Neural cell (in vitro differentiated cells): ENCODE results near the gene AGO3. TPM values are rescaled to one million over a fixed set of nuclear protein-coding genes. Genes with fewer than 3 reads are reported as not detected.

Source experiments
- H2AFZ ChIP-seq: fragments of 200-600, 300-800 bp; sonication (generic), shearing (Covaris generic); 2 replicates; pipeline ENCODE4 v1.6.0; 2014; ENCODE audit warnings: low read depth, mild to moderate bottlenecking, antibody characterized with exemption, low read length, moderate library complexity
- H3F3A ChIP-seq: fragments of 200-600 bp; shearing (Covaris generic); 2 replicates; pipeline ENCODE4 v1.6.1; 2016; ENCODE audit warnings: mild to moderate bottlenecking, moderate library complexity, mixed read lengths, antibody characterized with exemption, low read length; ENCODE audit not compliant: insufficient read depth, poor library complexity, severe bottlenecking
- H3K27ac ChIP-seq: fragments of 200-600, 300-800 bp; sonication (generic), shearing (Covaris generic); 2 replicates; pipeline ENCODE4 v1.5.1; 2014; ENCODE audit warnings: mild to moderate bottlenecking, low read length, moderate library complexity
- H3K27me3 ChIP-seq: fragments of 300-800, 200-600 bp; sonication (generic), shearing (Covaris generic); 2 replicates; pipeline ENCODE4 v1.6.0; 2014; ENCODE audit warnings: mild to moderate bottlenecking, low read depth, low read length, moderate library complexity; ENCODE audit not compliant: insufficient read depth
- H3K36me3 ChIP-seq: fragments of 300-800, 200-600 bp; sonication (generic), shearing (Covaris generic); 2 replicates; pipeline ENCODE4 v1.5.1; 2014; ENCODE audit warnings: mild to moderate bottlenecking, antibody characterized with exemption, low read length, moderate library complexity; ENCODE audit not compliant: insufficient read depth
- H3K4me2 ChIP-seq: fragments of 300-800, 200-600 bp; sonication (generic), shearing (Covaris generic); 2 replicates; pipeline ENCODE4 v1.6.0; 2014; ENCODE audit warnings: mild to moderate bottlenecking, low read length
- H3K4me3 ChIP-seq: fragments of 300-800, 200-600 bp; sonication (generic), shearing (Covaris generic); 2 replicates; pipeline ENCODE4 v1.5.1; 2014; ENCODE audit warnings: mild to moderate bottlenecking, low read length, moderate library complexity
- H3K79me2 ChIP-seq: fragments of 200-600 bp; shearing (Covaris generic); replicated peaks from 2 replicates; pipeline ENCODE4 v1.6.0; 2014; ENCODE audit warnings: mild to moderate bottlenecking, low read length, moderate library complexity; ENCODE audit not compliant: insufficient read depth
- H3K9ac ChIP-seq: fragments of 300-800, 200-600 bp; sonication (generic), shearing (Covaris generic); 2 replicates; pipeline ENCODE4 v1.6.1; 2016; ENCODE audit warnings: mild to moderate bottlenecking, low read length, mixed read lengths
- H3K9me2 ChIP-seq: fragments of 200-600 bp; shearing (Covaris generic); 2 replicates; pipeline ENCODE4 v1.6.1; 2016; ENCODE audit warnings: mild to moderate bottlenecking, low read length, mixed read lengths; ENCODE audit not compliant: insufficient read depth
- H3K9me3 ChIP-seq: fragments of 200-600, 300-800 bp; sonication (generic), shearing (Covaris generic); 2 replicates; pipeline ENCODE4 v1.6.1; 2016; ENCODE audit warnings: mild to moderate bottlenecking, mixed run types, low read length, moderate library complexity, mixed read lengths
- H4K20me1 ChIP-seq: fragments of 200-600 bp; shearing (Covaris generic); 2 replicates; pipeline ENCODE4 v1.6.1; 2016; ENCODE audit warnings: mild to moderate bottlenecking, mixed run types; ENCODE audit not compliant: insufficient read depth
- CTCF ChIP-seq: fragments of 450-650 bp; IDR thresholded peaks from 2 replicates; pipeline ENCODE4 v1.5.1; 2014; ENCODE audit warnings: antibody characterized with exemption, mild to moderate bottlenecking, moderate library complexity; ENCODE audit not compliant: poor library complexity, severe bottlenecking
- EP300 ChIP-seq: fragments of 450-650 bp; conservative IDR thresholded peaks from 2 replicates; pipeline ENCODE4 v1.6.1; 2014; ENCODE audit warnings: antibody characterized with exemption, mild to moderate bottlenecking, moderate library complexity; ENCODE audit not compliant: poor library complexity, severe bottlenecking
- EZH2 ChIP-seq: fragments of 200-600, 300-800 bp; shearing (Covaris generic), sonication (generic); IDR thresholded peaks from 2 replicates; pipeline ENCODE4 v1.6.1; 2014; ENCODE audit warnings: antibody characterized with exemption, low read length, borderline replicate concordance, mild to moderate bottlenecking; ENCODE audit not compliant: insufficient read depth, poor library complexity, severe bottlenecking
- MXI1 ChIP-seq: fragments of 450-650 bp; conservative IDR thresholded peaks from 2 replicates; pipeline ENCODE4 v1.6.1; 2014; ENCODE audit warnings: antibody characterized with exemption, mild to moderate bottlenecking; ENCODE audit not compliant: poor library complexity, severe bottlenecking
- POLR2AphosphoS5 ChIP-seq: IDR thresholded peaks from 2 replicates; pipeline ENCODE4 v1.6.1; 2012
- RAD21 ChIP-seq: fragments of 450-650 bp; conservative IDR thresholded peaks from 2 replicates; pipeline ENCODE4 v1.6.1; 2014; ENCODE audit warnings: antibody characterized with exemption, mild to moderate bottlenecking, moderate library complexity
- SMC3 ChIP-seq: fragments of 450-650 bp; conservative IDR thresholded peaks from 2 replicates; pipeline ENCODE4 v1.6.1; 2014; ENCODE audit warnings: antibody characterized with exemption, mild to moderate bottlenecking, moderate library complexity; ENCODE audit not compliant: poor library complexity
- TAF1 ChIP-seq: IDR thresholded peaks from 2 replicates; pipeline ENCODE4 v1.6.1; 2012; ENCODE audit warnings: low read depth
- polyA plus RNA-seq: library from polyadenylated mRNA; depleted of rRNA; stranded (reverse); fragments of >200 nt; gene quantifications from 2 replicates; pipeline ENCODE4 v1.2.3, GENCODE V29; 2014
- TF ChIP-seq, protein P1 (sequence below): IDR thresholded peaks from 2 replicates; pipeline ENCODE4 v1.6.1; 2012; ENCODE audit warnings: borderline replicate concordance

Gene AGO3
- polyA plus RNA-seq, 1 donor from 2014 or later = 9.4 TPM

- H3K9me3 ChIP-seq = no peaks in the 10 kb centered on the region
- H3K79me2 ChIP-seq = peaks cover 72% of the 10 kb centered on the region
- H3K36me3 ChIP-seq = no peaks in the 10 kb centered on the region
- H3F3A ChIP-seq = no peaks in the 10 kb centered on the region
- H4K20me1 ChIP-seq = no peaks in the 10 kb centered on the region
- H3K9me2 ChIP-seq = no peaks in the 10 kb centered on the region
- H3K9ac ChIP-seq = no peak overlapping the region
- H3K27ac ChIP-seq = no peak overlapping the region
- no peak overlapping the region for H3K4me2 ChIP-seq
- no peak overlapping the region for H3K4me3 ChIP-seq
- no peak overlapping the region for H2AFZ ChIP-seq
- H3K27me3 ChIP-seq = no peaks in the 10 kb centered on the region
- TF ChIP-seq TAF1 (no peak), EZH2 (no peak)
Measured at GRCh38 chr1:35939484-35939883, 8.6 kb downstream of the AGO3 start.

DNA sequence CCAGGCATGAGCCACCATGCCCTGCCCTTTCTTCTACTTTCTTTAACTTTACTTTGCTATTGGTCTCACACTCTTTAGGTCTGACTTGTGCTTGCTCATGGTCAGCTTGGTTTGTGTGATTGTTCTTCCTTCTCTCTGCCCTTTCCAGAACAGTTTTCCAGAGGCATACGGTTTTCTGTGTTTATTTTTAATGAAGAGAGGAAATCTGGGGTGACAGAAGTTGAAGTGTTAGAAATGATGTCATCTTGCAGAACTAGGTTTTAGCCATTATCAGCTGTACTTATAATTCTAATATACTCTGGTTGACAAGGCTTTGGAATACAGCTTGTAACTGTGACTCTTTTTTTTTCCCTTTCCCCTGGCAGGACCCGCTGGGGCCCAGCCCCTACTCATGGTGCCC is 14.4 kb downstream of the AGO3 start:
- Histone ChIP-seq H3K9me2 (no peaks in the 10 kb centered on the region), H3K79me2 (peaks cover 29% of the 10 kb centered on the region), H2AFZ (no peak overlapping the region), H3K27ac (no peak overlapping the region), H4K20me1 (no peaks in the 10 kb centered on the region), H3K4me2 (no peak overlapping the region), H3K9ac (no peak overlapping the region), H3F3A (no peaks in the 10 kb centered on the region), H3K27me3 (no peaks in the 10 kb centered on the region), H3K9me3 (no peaks in the 10 kb centered on the region), H3K4me3 (no peak overlapping the region), H3K36me3 (peaks cover 4% of the 10 kb centered on the region)
- TF ChIP-seq POLR2AphosphoS5 (no peak), SMC3 (no peak), RAD21 (no peak), EP300 (no peak), CTCF (no peak), MXI1 (no peak), TAF1 (no peak), EZH2 (no peak)
- TF ChIP-seq, protein P1, sequence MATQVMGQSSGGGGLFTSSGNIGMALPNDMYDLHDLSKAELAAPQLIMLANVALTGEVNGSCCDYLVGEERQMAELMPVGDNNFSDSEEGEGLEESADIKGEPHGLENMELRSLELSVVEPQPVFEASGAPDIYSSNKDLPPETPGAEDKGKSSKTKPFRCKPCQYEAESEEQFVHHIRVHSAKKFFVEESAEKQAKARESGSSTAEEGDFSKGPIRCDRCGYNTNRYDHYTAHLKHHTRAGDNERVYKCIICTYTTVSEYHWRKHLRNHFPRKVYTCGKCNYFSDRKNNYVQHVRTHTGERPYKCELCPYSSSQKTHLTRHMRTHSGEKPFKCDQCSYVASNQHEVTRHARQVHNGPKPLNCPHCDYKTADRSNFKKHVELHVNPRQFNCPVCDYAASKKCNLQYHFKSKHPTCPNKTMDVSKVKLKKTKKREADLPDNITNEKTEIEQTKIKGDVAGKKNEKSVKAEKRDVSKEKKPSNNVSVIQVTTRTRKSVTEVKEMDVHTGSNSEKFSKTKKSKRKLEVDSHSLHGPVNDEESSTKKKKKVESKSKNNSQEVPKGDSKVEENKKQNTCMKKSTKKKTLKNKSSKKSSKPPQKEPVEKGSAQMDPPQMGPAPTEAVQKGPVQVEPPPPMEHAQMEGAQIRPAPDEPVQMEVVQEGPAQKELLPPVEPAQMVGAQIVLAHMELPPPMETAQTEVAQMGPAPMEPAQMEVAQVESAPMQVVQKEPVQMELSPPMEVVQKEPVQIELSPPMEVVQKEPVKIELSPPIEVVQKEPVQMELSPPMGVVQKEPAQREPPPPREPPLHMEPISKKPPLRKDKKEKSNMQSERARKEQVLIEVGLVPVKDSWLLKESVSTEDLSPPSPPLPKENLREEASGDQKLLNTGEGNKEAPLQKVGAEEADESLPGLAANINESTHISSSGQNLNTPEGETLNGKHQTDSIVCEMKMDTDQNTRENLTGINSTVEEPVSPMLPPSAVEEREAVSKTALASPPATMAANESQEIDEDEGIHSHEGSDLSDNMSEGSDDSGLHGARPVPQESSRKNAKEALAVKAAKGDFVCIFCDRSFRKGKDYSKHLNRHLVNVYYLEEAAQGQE = no peak

GRCh38 chr1:35947547-35947946 is 16.6 kb downstream of the AGO3 start:
- Histone ChIP-seq H3K4me3 (no peak overlapping the region), H3K9me3 (no peaks in the 10 kb centered on the region), H3K79me2 (peaks cover 18% of the 10 kb centered on the region), H3K36me3 (peaks cover 4% of the 10 kb centered on the region), H2AFZ (no peak overlapping the region), H3F3A (no peaks in the 10 kb centered on the region), H3K27ac (no peak overlapping the region), H3K9ac (no peak overlapping the region), H4K20me1 (no peaks in the 10 kb centered on the region), H3K4me2 (no peak overlapping the region), H3K9me2 (no peaks in the 10 kb centered on the region), H3K27me3 (no peaks in the 10 kb centered on the region)
- no peak for TF ChIP-seq CTCF
- TF ChIP-seq, protein P1 = no peak
- no peak for TF ChIP-seq TAF1
- no peak for TF ChIP-seq MXI1
- no peak for TF ChIP-seq RAD21
- no peak for TF ChIP-seq EP300
- no peak for TF ChIP-seq EZH2
- TF ChIP-seq POLR2AphosphoS5 = no peak
